SK-MEL-5 (cell line): Measurements from ENCODE around the gene ENOX1. TPM values are rescaled to one million over a fixed set of nuclear protein-coding genes. Genes with fewer than 3 reads are reported as not detected.
A peak's percentile ranks its signal among the peaks of the same experiment; 100 is the strongest.

Experiments
- DNase-seq: peaks from one replicate; pipeline ENCODE4 v3.0.0-alpha.2; 2016; ENCODE audit warnings: low read depth, low spot score
- in situ Hi-C: cut with HindIII; loops from 2 replicates; pipeline ENCODE4 v1.10.0; 2016; ENCODE audit warnings: low sequenced_read_pairs, high pct_unique_total_duplicates, low pct_unique_long_range_greater_than_20kb
- total RNA-seq: library from RNA; depleted of rRNA; stranded (reverse); fragments of >200 nt; shearing (Covaris generic); gene quantifications from 2 replicates; pipeline ENCODE4 v1.2.3, GENCODE V29; 2014

ENOX1 gene
- total RNA-seq, 1 experiment from 2014 or later: 14.2 TPM

GRCh38 chr13:43792076-43792881 is 5.5 kb upstream of the ENOX1 start:
- in situ Hi-C loops: no loop called here
- no peak for DNase-seq

- DNase-seq: peak; percentile 91
- in situ Hi-C loops: no loop called here
Measured at GRCh38 chr13:43787997-43788396, 1.2 kb upstream of the ENOX1 start.

- in situ Hi-C loops: no loop called here
- no peak for DNase-seq
Measured at GRCh38 chr13:43787518-43787891, 733 bp upstream of the ENOX1 start.

GRCh38 chr13:43786472-43786765 is 353 bp downstream of the ENOX1 start:
- in situ Hi-C loops: no loop called here
- no peak for DNase-seq

- in situ Hi-C loops: no loop called here
- peak; percentile 87 for DNase-seq
Measured at GRCh38 chr13:43785650-43786471, 911 bp downstream of the ENOX1 start.

- no peak for DNase-seq
- in situ Hi-C loops: no loop called here
Measured at GRCh38 chr13:43785261-43785649, 1.5 kb downstream of the ENOX1 start.

- DNase-seq: no peak
- in situ Hi-C loops: no loop called here
Measured at GRCh38 chr13:43784496-43784895, 2.3 kb downstream of the ENOX1 start.

DNA sequence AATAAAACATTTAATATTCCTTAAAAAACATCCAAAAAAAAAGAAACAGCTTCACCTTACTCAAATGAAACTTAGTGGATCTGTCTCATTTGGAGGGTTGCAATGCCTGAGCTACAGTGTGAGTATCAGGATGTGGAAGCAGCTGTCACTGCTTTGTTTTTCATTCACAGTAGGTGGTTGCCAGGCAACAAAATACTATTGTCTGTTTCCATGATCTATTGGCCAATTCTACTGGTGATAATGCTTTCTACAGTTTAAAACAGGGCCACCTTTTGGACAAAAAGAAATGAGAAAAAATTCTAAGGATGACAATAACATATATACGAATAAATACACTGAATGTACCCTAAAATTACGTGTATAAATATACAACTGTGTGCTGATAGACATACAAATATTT is 3.0 kb downstream of the ENOX1 start:
- in situ Hi-C loops: no loop called here
- no peak for DNase-seq

DNA sequence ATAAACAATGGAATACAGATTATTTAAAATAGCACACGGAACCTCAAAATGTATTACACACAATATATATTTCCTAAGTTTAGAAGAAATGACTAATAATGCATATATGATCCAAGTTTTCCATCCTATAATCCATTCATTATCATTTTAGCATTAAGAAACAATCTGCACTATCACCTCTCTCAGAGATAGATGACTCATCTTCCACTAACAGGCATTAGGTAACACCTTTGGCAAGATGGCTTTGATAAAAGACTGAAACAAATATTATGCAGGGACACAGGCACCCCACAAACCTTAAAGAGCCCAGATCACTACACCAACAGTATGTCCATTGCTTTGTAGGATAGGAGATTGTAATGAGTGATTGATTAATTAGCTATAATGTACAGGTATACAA is 4.1 kb downstream of the ENOX1 start:
- no peak for DNase-seq
- in situ Hi-C loops: no loop called here

DNA sequence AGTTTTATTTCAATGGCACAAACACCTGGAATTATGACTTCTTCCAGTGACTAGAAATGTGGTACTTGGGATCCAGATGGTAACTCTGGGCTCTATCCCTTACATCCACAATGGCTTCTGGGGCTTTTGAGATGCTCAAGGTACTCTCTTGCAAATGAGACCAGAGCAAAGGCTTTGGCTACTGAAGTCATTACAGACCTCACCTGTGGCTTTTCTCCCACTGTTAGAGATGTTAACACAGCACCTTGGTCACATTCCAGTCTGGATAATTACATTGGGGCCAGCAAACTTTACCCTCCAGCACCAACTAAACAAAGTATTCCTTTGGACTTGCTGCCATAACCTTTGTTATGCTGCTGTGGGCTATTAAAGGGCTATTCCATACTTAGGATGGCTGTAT is 6.1 kb downstream of the ENOX1 start:
- DNase-seq: no peak
- in situ Hi-C loops: no loop called here

DNA sequence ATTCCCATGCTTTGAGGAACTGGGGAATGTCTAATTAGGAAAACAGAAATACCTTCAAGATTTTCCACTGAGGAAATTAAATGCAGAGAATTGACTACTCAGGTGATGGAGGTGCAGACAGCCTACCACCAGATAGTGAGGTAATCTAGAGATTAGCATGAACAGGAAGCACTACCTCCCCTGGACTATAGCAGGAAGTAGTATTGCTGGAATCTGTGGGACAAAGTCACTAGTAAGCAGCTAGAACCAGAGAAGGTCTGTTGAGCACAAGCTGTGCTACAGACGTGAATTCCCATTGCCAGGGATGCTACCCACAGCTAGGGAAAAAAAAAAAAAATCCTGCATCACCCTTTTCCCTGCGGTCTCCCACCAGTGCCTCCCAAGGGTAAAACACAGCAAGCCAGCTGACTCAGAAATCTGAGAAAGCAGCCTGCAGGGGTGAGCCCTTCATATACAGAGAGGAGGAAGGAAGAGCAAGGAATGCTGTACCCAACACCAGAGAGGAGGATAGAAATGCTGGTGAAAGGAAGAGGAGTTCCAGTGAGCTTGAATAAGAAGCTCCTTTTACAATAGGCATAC is 10.2 kb downstream of the ENOX1 start:
- in situ Hi-C loops: no loop called here
- DNase-seq: peak; percentile 30

- in situ Hi-C loops: no loop called here
Measured at GRCh38 chr13:43776006-43776405, 10.8 kb downstream of the ENOX1 start.

GRCh38 chr13:43773602-43774001 is 13.2 kb downstream of the ENOX1 start:
- DNase-seq: peak; percentile 35
- in situ Hi-C loops: no loop called here

More at GRCh38 chr13:43776006-43776405, 10.8 kb downstream of the ENOX1 start:
- DNase-seq: no peak

GRCh38 chr13:43770871-43771270 is 15.9 kb downstream of the ENOX1 start:
- DNase-seq: no peak
- in situ Hi-C loops: no loop called here

- in situ Hi-C loops: no loop called here
- no peak for DNase-seq
Measured at GRCh38 chr13:43769529-43769928, 17.2 kb downstream of the ENOX1 start.

- in situ Hi-C loops: no loop called here
- no peak for DNase-seq
Measured at GRCh38 chr13:43767341-43767931, 19.3 kb downstream of the ENOX1 start.

DNA sequence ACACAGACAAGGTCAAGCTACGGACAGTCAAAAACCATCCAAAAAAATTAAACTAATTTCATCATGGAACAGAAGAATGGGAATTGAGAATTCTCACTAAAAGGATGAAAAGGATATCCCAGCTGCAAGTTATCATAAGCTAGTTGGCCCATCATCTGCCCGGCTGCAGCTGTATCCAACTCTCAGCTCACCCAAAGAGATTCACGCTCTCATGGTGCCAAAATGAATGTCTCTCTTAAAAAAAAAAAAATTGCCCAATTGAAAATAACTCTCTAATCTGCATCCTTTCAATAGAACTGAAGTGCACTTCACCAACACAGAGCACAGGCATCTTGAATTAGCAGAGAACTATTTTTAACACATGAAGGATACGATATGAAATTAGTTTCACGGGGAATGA is 20.0 kb downstream of the ENOX1 start:
- in situ Hi-C loops: no loop called here
- DNase-seq: no peak

DNA sequence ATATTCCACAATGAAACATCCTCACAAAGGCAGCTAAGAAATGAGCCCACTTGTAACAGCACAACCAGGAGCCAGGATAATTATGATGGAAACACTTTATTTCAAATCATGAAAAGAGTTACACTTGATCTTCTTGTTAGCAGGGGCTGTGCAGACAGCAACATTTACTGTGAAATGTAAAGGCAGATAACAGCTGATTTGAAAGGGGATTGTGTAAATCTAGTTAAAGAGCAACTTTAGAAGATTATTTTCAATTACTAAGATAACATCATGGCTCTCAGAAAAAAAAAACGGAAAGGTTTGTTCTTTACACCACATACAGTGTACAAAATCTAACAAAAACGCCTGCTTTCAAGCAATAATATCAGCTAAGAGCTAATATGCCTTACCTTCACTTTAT is 22.4 kb downstream of the ENOX1 start:
- no peak for DNase-seq

More for the DNA sequence above, 22.4 kb downstream of the ENOX1 start:
- in situ Hi-C loops: no loop called here
